Activated T-helper 1 cell treated with anti-CD3 and anti-CD28 coated beads, Interleukin-2, amount 50 U/mL, for 16 hours (primary cell): ENCODE results near the gene ECI2.

ENCODE experiments used
- DNase-seq, 2 donors: peaks; one replicate each; pipeline ENCODE4 v3.0.0-alpha.2; 2020; ENCODE audit warnings: low read depth in 1 of 2, low spot score in 1 of 2

ECI2 gene

GRCh38 chr6:4134841-4135664 lies at the start of gene ECI2:
ECI2 (minus strand) TSS chr6:4135575; CDS start chr6:4135560, 15 bp downstream.
- peak; percentile 15 to 24 for DNase-seq

- DNase-seq = no peak
Measured at GRCh38 chr6:4180652-4181255, 45.4 kb upstream of the ECI2 start.

- DNase-seq = no peak
Measured at GRCh38 chr6:4179960-4180651, 44.7 kb upstream of the ECI2 start.

- DNase-seq = no peak
Measured at GRCh38 chr6:4178737-4179333, 43.5 kb upstream of the ECI2 start.

- no peak for DNase-seq
Measured at GRCh38 chr6:4176907-4177306, 41.5 kb upstream of the ECI2 start.

GRCh38 chr6:4174042-4174441 lies 38.7 kb upstream of the ECI2 start:
- no peak for DNase-seq

GRCh38 chr6:4172368-4172767 lies 37.0 kb upstream of the ECI2 start:
- DNase-seq = no peak

GRCh38 chr6:4170297-4170696 lies 34.9 kb upstream of the ECI2 start:
- no peak for DNase-seq

GRCh38 chr6:4169028-4169789 lies 33.8 kb upstream of the ECI2 start:
- no peak for DNase-seq

GRCh38 chr6:4167833-4168232 lies 32.5 kb upstream of the ECI2 start:
- DNase-seq = no peak

GRCh38 chr6:4167123-4167522 lies 31.7 kb upstream of the ECI2 start:
- no peak for DNase-seq

GRCh38 chr6:4164456-4164855 lies 29.1 kb upstream of the ECI2 start:
- no peak for DNase-seq

- no peak for DNase-seq
Measured at GRCh38 chr6:4164117-4164442, 28.7 kb upstream of the ECI2 start.

- no peak for DNase-seq
Measured at GRCh38 chr6:4163408-4164116, 28.2 kb upstream of the ECI2 start.

GRCh38 chr6:4162370-4162769 lies 27.0 kb upstream of the ECI2 start:
- DNase-seq = no peak

GRCh38 chr6:4159491-4159890 lies 24.1 kb upstream of the ECI2 start:
- DNase-seq = no peak

- DNase-seq = no peak
Measured at GRCh38 chr6:4157506-4157905, 22.1 kb upstream of the ECI2 start.

- DNase-seq = peak; percentile 40 to 57
Measured at GRCh38 chr6:4155848-4156466, 20.6 kb upstream of the ECI2 start.

- no peak for DNase-seq
Measured at GRCh38 chr6:4153514-4153985, 18.2 kb upstream of the ECI2 start.

- no peak for DNase-seq
Measured at GRCh38 chr6:4145083-4145482, 9.7 kb upstream of the ECI2 start.
